ENCODE measurements around the gene GNLY.

GNLY gene

DNA sequence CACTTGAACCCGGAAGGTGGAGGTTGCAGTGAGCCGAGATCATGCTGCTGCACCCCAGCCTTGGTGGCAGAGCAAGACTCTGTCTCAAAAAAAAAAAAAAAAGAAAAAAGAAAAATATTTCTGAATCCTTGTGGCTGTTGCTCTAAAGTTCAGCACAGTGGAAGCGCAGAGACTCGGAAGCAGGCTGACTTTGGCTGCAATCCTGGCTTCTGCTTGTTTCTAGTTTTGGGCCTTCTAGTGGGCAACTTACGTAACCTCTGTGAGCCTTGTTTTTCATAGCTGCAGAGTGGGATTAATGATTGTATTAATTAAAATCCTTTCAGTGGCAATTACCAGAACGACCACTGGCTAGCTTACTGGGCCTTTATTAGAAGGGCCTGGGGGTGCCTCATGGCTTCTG lies 28.4 kb downstream of the GNLY start:
- DNase-seq (ENCODE audit: low read depth), result no peak
- no peaks in the 10 kb centered on the region for H3K9me3 ChIP-seq (ENCODE audit: control insufficient read depth, low read length)
- H3K4me1 ChIP-seq (ENCODE audit: control insufficient read depth, insufficient read depth, low read length), result peaks cover 31% of the 10 kb centered on the region
- no peak overlapping the region for H3K9ac ChIP-seq (ENCODE audit: low read length)
- no peaks in the 10 kb centered on the region for H3K27me3 ChIP-seq (replicated peaks; ENCODE audit: control insufficient read depth, insufficient read depth, low read length)
- H3K4me3 ChIP-seq (ENCODE audit: low read length), result no peak overlapping the region
- no peaks in the 10 kb centered on the region for H3K36me3 ChIP-seq (ENCODE audit: control insufficient read depth, insufficient read depth, low read length, severe bottlenecking)

- no peaks in the 10 kb centered on the region for H3K27me3 ChIP-seq (replicated peaks; ENCODE audit: control insufficient read depth, insufficient read depth, low read length)
- DNase-seq (ENCODE audit: low read depth), result peak; percentile 69
- no peaks in the 10 kb centered on the region for H3K36me3 ChIP-seq (ENCODE audit: control insufficient read depth, insufficient read depth, low read length, severe bottlenecking)
- peaks cover 31% of the 10 kb centered on the region for H3K4me1 ChIP-seq (ENCODE audit: control insufficient read depth, insufficient read depth, low read length)
- H3K4me3 ChIP-seq (ENCODE audit: low read length), result no peak overlapping the region
- no peaks in the 10 kb centered on the region for H3K9me3 ChIP-seq (ENCODE audit: control insufficient read depth, low read length)
- H3K9ac ChIP-seq (ENCODE audit: low read length), result peak overlapping the region; percentile 44
Measured at GRCh38 chr2:85723707-85724360, 29.7 kb downstream of the GNLY start.

DNA sequence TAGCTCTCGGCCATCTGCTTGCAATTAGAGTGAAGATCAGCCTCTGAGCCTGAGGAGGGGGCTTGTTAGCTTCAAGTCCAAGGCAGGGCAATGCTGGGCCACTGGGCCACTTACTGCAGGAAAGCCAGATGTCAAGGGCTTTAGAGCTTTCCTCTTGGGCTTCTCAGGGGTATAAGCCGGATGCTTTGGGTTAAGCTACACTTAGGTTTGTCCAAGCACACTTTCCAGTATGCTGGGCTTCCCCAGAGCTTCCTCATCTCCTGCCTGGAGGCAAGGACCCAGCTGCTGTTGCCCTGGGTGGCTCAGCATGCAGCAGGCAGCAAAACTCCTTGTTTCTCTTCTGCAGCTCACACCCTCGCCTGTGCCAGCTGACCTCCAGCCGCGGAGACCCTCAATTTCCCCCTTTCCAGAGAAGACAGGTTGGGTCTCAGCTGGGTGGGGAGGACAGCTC lies 30.6 kb downstream of the GNLY start:
- Histone ChIP-seq H3K27me3 (replicated peaks; ENCODE audit: control insufficient read depth, insufficient read depth, low read length) (no peaks in the 10 kb centered on the region), H3K4me3 (ENCODE audit: low read length) (no peak overlapping the region), H3K4me1 (ENCODE audit: control insufficient read depth, insufficient read depth, low read length) (peaks cover 39% of the 10 kb centered on the region), H3K9ac (ENCODE audit: low read length) (peak overlapping the region; percentile 44), H3K36me3 (ENCODE audit: control insufficient read depth, insufficient read depth, low read length, severe bottlenecking) (no peaks in the 10 kb centered on the region), H3K9me3 (ENCODE audit: control insufficient read depth, low read length) (no peaks in the 10 kb centered on the region)
- no peak for DNase-seq (ENCODE audit: low read depth)

DNA sequence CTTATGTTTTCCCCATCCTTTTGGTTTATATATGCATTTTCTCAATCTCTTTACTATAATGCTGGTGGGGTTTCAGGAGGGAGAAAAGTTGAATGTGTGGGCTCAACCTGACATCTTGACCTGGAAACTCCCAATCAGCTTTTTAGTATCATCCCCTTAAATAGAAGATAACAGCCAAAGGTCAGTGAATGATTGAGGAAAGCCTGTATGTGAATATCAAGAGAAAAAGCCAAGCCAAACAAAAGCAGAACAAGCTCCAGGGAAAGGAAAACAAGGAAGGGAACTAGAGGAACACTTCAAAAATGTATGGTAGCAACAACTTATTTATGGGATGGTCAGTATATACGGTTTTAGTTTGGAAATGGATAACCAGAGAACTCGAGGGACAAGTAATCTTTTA lies 31.3 kb downstream of the GNLY start:
- H3K9ac ChIP-seq (ENCODE audit: low read length), result no peak overlapping the region
- no peaks in the 10 kb centered on the region for H3K36me3 ChIP-seq (ENCODE audit: control insufficient read depth, insufficient read depth, low read length, severe bottlenecking)
- DNase-seq (ENCODE audit: low read depth), result no peak

DNA sequence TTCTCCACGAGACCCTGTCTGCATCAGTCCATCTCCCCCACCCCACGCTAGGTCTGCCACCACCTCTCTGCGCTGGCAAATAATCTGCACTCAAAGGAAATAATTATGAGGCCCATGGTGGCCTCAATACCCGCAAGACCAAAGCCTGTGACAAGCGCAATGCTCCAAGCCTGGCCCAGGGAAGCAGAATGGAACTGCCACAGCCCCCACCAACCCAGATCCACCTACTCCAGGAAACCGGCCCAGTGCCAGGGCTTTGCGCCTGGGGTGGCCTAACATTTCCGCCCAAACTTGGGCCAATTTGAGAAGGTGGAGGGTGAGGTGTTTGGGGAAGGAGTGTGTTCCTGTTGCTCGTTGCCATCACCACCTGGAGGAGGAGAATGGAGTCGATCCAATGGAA lies 33.6 kb downstream of the GNLY start:
- H3K4me1 ChIP-seq (ENCODE audit: control insufficient read depth, insufficient read depth, low read length), result peaks cover 39% of the 10 kb centered on the region
- no peaks in the 10 kb centered on the region for H3K27me3 ChIP-seq (replicated peaks; ENCODE audit: control insufficient read depth, insufficient read depth, low read length)
- no peak overlapping the region for H3K4me3 ChIP-seq (ENCODE audit: low read length)
- H3K36me3 ChIP-seq (ENCODE audit: control insufficient read depth, insufficient read depth, low read length, severe bottlenecking), result no peaks in the 10 kb centered on the region
- H3K9ac ChIP-seq (ENCODE audit: low read length), result no peak overlapping the region
- no peak for DNase-seq (ENCODE audit: low read depth)
- no peaks in the 10 kb centered on the region for H3K9me3 ChIP-seq (ENCODE audit: control insufficient read depth, low read length)

More for the DNA sequence above, 31.3 kb downstream of the GNLY start:
- H3K9me3 ChIP-seq (ENCODE audit: control insufficient read depth, low read length), result no peaks in the 10 kb centered on the region
- no peak overlapping the region for H3K4me3 ChIP-seq (ENCODE audit: low read length)
- no peaks in the 10 kb centered on the region for H3K27me3 ChIP-seq (replicated peaks; ENCODE audit: control insufficient read depth, insufficient read depth, low read length)
- peaks cover 39% of the 10 kb centered on the region for H3K4me1 ChIP-seq (ENCODE audit: control insufficient read depth, insufficient read depth, low read length)

DNA sequence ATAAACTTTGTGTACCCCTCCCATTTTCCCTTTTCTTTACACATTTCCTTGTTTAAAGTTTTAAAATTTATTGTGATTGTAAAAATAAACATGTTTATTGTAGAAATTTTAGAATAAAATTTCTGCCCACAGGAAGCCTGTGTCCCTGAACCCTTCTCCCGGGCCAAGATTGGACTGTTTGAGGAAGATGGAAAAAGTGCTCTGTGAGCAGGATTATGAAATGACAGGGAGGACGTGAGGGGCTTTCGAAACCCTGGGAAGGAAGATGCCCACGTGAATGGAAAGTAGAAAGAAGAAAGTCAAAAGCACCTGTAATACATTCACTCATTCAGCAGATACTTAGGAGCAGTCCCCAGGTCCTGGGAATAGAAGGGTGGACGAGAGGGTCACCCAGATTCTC lies 34.2 kb downstream of the GNLY start:
- no peaks in the 10 kb centered on the region for H3K27me3 ChIP-seq (replicated peaks; ENCODE audit: control insufficient read depth, insufficient read depth, low read length)
- no peaks in the 10 kb centered on the region for H3K9me3 ChIP-seq (ENCODE audit: control insufficient read depth, low read length)
- peak overlapping the region; percentile 45 for H3K9ac ChIP-seq (ENCODE audit: low read length)
- H3K4me1 ChIP-seq (ENCODE audit: control insufficient read depth, insufficient read depth, low read length), result peaks cover 36% of the 10 kb centered on the region
- DNase-seq (ENCODE audit: low read depth), result no peak
- H3K4me3 ChIP-seq (ENCODE audit: low read length), result no peak overlapping the region
- no peaks in the 10 kb centered on the region for H3K36me3 ChIP-seq (ENCODE audit: control insufficient read depth, insufficient read depth, low read length, severe bottlenecking)

DNA sequence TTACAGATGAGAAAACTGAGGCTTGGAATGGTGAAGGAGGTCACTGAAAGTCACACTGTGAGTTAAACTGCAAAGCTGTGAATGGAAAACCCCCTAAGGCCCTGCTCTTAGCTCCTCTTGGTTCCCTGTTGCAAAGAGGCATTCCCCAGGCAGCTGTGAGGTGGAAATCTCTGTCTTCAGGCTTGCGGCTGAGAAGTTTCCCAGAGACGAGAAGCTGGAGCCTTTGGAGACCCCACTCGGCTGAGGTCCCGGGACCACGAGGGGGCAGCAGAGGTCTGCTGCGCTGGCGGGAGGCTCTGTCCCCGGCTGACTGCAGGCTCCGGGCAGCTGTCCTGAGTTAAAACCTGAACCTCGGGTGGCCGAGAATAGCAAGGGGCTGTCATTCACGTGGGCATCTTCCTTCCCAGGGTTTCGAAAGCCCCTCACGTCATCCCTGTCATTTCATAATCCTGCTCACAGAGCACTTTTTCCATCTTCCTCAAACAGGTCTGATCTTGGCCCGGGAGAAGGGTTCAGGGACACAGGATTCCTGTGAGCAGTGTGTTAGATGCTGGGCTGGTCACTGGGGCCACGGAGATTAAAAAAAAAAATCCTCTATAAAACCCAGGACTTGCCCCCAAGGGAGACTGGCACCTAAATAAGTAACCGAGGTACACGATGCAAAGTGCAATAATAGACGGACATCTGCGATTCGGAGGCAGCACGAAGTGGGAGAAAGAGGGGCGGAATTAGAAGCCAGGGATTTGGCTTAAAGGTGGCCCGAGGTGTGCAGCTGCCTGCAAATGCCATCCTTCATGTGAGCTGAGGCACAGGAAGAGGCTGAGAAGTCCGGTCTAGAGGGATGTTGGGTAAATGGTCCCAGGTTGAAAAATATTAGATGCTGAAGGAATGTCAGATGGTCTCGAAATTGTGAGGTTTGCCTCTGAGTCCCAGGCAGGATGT lies 35.0 kb downstream of the GNLY start:
- no peaks in the 10 kb centered on the region for H3K9me3 ChIP-seq (ENCODE audit: control insufficient read depth, low read length)
- H3K4me3 ChIP-seq (ENCODE audit: low read length), result no peak overlapping the region
- DNase-seq (ENCODE audit: low read depth), result peak; percentile 95
- peaks cover 28% of the 10 kb centered on the region for H3K4me1 ChIP-seq (ENCODE audit: control insufficient read depth, insufficient read depth, low read length)
- H3K27me3 ChIP-seq (replicated peaks; ENCODE audit: control insufficient read depth, insufficient read depth, low read length), result no peaks in the 10 kb centered on the region
- H3K9ac ChIP-seq (ENCODE audit: low read length), result peak overlapping the region; percentile 45
- no peaks in the 10 kb centered on the region for H3K36me3 ChIP-seq (ENCODE audit: control insufficient read depth, insufficient read depth, low read length, severe bottlenecking)

DNA sequence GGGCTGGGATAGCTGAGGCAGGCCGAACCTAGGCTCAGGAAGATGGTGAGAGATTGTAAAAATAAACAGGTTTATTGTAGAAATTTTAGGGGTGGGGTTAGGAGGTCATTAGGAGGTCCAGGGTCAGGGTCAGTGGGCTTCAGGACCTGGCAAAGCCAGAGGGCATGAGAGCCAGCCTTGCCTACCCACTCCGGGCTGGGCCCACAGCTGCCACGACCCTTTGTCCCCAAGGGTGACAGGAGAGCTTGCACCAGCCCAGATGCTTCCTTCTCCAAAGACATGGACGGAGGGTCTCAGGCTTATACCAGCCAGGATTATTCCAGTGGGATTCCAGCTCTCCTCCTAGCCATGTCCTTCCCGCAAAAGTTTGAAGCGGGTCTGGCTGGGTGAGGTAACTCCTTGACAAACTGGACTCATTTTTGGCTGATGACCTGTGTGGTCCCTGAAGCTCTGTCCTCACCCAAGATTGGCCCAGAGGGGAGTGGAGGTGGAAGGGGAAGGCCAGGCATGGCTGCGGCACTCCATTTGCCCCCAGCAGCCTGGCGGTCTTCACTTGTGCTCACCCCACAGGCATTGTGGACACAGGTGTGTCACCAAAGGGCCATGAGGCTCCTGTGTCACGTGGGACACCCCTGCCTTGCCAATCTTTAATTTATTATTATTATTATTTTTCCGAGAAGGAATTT lies 35.8 kb downstream of the GNLY start:
- Histone ChIP-seq H3K4me1 (ENCODE audit: control insufficient read depth, insufficient read depth, low read length) (peaks cover 24% of the 10 kb centered on the region), H3K4me3 (ENCODE audit: low read length) (no peak overlapping the region), H3K36me3 (ENCODE audit: control insufficient read depth, insufficient read depth, low read length, severe bottlenecking) (no peaks in the 10 kb centered on the region), H3K9me3 (ENCODE audit: control insufficient read depth, low read length) (no peaks in the 10 kb centered on the region), H3K27me3 (replicated peaks; ENCODE audit: control insufficient read depth, insufficient read depth, low read length) (no peaks in the 10 kb centered on the region), H3K9ac (ENCODE audit: low read length) (no peak overlapping the region)
- no peak for DNase-seq (ENCODE audit: low read depth)

- no peaks in the 10 kb centered on the region for H3K27me3 ChIP-seq (replicated peaks; ENCODE audit: control insufficient read depth, insufficient read depth, low read length)
- H3K4me3 ChIP-seq (ENCODE audit: low read length), result no peak overlapping the region
- H3K36me3 ChIP-seq (ENCODE audit: control insufficient read depth, insufficient read depth, low read length, severe bottlenecking), result no peaks in the 10 kb centered on the region
- H3K9ac ChIP-seq (ENCODE audit: low read length), result no peak overlapping the region
- H3K9me3 ChIP-seq (ENCODE audit: control insufficient read depth, low read length), result no peaks in the 10 kb centered on the region
- no peak for DNase-seq (ENCODE audit: low read depth)
- H3K4me1 ChIP-seq (ENCODE audit: control insufficient read depth, insufficient read depth, low read length), result peaks cover 26% of the 10 kb centered on the region
Measured at GRCh38 chr2:85730686-85731230, 36.6 kb downstream of the GNLY start.

DNA sequence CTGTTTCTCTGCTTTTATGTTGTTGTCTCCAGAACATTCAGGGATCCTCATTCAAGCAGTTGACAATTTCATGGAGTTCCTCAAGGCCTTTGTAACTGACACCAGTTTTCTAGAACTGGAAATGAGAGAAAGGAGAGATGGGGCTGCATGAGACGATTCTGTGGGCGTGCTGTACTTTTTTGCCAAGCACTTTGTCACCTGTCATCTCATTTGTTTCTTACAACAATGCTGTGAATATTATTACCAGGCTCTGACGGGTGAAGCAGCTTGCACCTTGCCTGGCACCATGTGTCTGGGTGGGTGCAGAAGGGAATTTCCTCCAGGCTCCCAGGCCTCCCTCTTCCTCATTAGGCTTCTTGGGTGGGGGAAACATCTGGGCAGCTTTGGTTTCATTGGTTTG lies 37.4 kb downstream of the GNLY start:
- no peak overlapping the region for H3K4me3 ChIP-seq (ENCODE audit: low read length)
- H3K36me3 ChIP-seq (ENCODE audit: control insufficient read depth, insufficient read depth, low read length, severe bottlenecking), result no peaks in the 10 kb centered on the region
- H3K9me3 ChIP-seq (ENCODE audit: control insufficient read depth, low read length), result no peaks in the 10 kb centered on the region
- H3K9ac ChIP-seq (ENCODE audit: low read length), result no peak overlapping the region
- no peaks in the 10 kb centered on the region for H3K27me3 ChIP-seq (replicated peaks; ENCODE audit: control insufficient read depth, insufficient read depth, low read length)
- DNase-seq (ENCODE audit: low read depth), result no peak
- H3K4me1 ChIP-seq (ENCODE audit: control insufficient read depth, insufficient read depth, low read length), result peaks cover 34% of the 10 kb centered on the region
